OCI-LY7 (cell line): ENCODE results near the gene AMPH. TPM values are rescaled to one million over a fixed set of nuclear protein-coding genes. Genes with fewer than 3 reads are reported as not detected.

ENCODE experiments used
- BruUV-seq: library from RNA; stranded (reverse); fragments of 400-500 nt; replicated peaks from 2 replicates; lab custom pipeline; 2021; lab: Mats Ljungman, UMichigan
- CTCF ChIA-PET: fragments of 300-600 bp; sonication (Branson Sonifier 250); formaldehyde crosslinking; loops from one replicate; lab custom pipeline; 2022; ENCODE audit warnings: antibody characterized with exemption; ENCODE audit not compliant: unreplicated experiment; lab: Charles Lee
- POLR2A ChIA-PET: fragments of 300-600 bp; sonication (Branson Sonifier 250); formaldehyde crosslinking; loops from one replicate; lab custom pipeline; 2022; ENCODE audit warnings: antibody characterized with exemption; lab: Charles Lee
- DNase-seq: peaks from one replicate; pipeline ENCODE4 v3.0.0-alpha.2; 2015; ENCODE audit warnings: low spot score
- H2AFZ ChIP-seq: fragments of 200-600 bp; sonication (generic), shearing (Covaris generic); 2 replicates; pipeline ENCODE4 v1.6.1; 2014; ENCODE audit warnings: mild to moderate bottlenecking, antibody characterized with exemption, low read length, moderate library complexity
- H3K27ac ChIP-seq: fragments of 200-600 bp; sonication (generic); 2 replicates; pipeline ENCODE4 v1.5.1; 2014; ENCODE audit warnings: mixed run types, low read depth, mild to moderate bottlenecking, moderate library complexity, low read length, inconsistent platforms; ENCODE audit not compliant: poor library complexity, severe bottlenecking
- H3K36me3 ChIP-seq: fragments of 200-600 bp; sonication (generic); 2 replicates; pipeline ENCODE4 v1.6.1; 2014; ENCODE audit warnings: mild to moderate bottlenecking, antibody characterized with exemption, low read length, moderate library complexity, mixed read lengths; ENCODE audit not compliant: insufficient read depth
- H3K4me1 ChIP-seq: fragments of 200-600 bp; sonication (generic); 2 replicates; pipeline ENCODE4 v1.5.1; 2014; ENCODE audit warnings: mild to moderate bottlenecking, low read length; ENCODE audit not compliant: insufficient read depth, poor library complexity, severe bottlenecking
- H3K4me2 ChIP-seq: fragments of 200-600 bp; sonication (generic); 2 replicates; pipeline ENCODE4 v1.6.1; 2014; ENCODE audit warnings: mild to moderate bottlenecking, low read length
- H3K4me3 ChIP-seq: fragments of 200-600 bp; sonication (generic); 2 replicates; pipeline ENCODE4 v1.5.1; 2014; ENCODE audit warnings: mild to moderate bottlenecking, low read depth, low read length; ENCODE audit not compliant: poor library complexity, severe bottlenecking
- H3K79me2 ChIP-seq: fragments of 200-600 bp; sonication (generic); 2 replicates; pipeline ENCODE4 v1.6.1; 2016; ENCODE audit warnings: low read depth, mild to moderate bottlenecking, low read length, moderate library complexity, mixed read lengths; ENCODE audit not compliant: insufficient read depth
- H3K9me2 ChIP-seq: fragments of 200-600 bp; sonication (generic); 2 replicates; pipeline ENCODE4 v1.6.1; 2016; ENCODE audit warnings: mild to moderate bottlenecking, low read length, mixed read lengths; ENCODE audit not compliant: insufficient read depth
- H3K9me3 ChIP-seq: fragments of 200-600 bp; sonication (generic); 2 replicates; pipeline ENCODE4 v1.6.1; 2014; ENCODE audit warnings: mild to moderate bottlenecking, mixed run types, low read length, mixed read lengths
- H4K20me1 ChIP-seq: fragments of 200-600 bp; sonication (generic); 2 replicates; pipeline ENCODE4 v1.6.1; 2014; ENCODE audit warnings: mild to moderate bottlenecking, antibody characterized with exemption, low read length, moderate library complexity, mixed read lengths; ENCODE audit not compliant: insufficient read depth
- CTCF ChIP-seq: fragments of 200-600 bp; sonication (generic); conservative IDR thresholded peaks from 2 replicates; pipeline ENCODE4 v1.5.1; 2014; ENCODE audit warnings: mild to moderate bottlenecking, antibody characterized with exemption, low read length, moderate library complexity, mixed read lengths
- EZH2phosphoT487 ChIP-seq: fragments of 200-600 bp; sonication (generic); IDR thresholded peaks from 2 replicates; pipeline ENCODE4 v1.6.1; 2018; ENCODE audit warnings: low read depth, borderline replicate concordance, mild to moderate bottlenecking, mixed run types, antibody characterized with exemption, low read length, moderate library complexity, mixed read lengths
- intact Hi-C: fragments of 100-400 bp; cut with micrococcal nuclease; formaldehyde crosslinking; loops from one replicate; pipeline ENCODE4 v1.10.0; 2022; ENCODE audit not compliant: unreplicated experiment
- total RNA-seq, 2 experiments: library from RNA; depleted of rRNA in 1 of 2; stranded (reverse); fragments of >200 nt in 1 of 2; shearing (Covaris generic) in 1 of 2; gene quantifications; 2 replicates each; pipeline ENCODE4 v1.2.3, GENCODE V29; 2014 to 2022

Gene AMPH
- total RNA-seq, 2 experiments from 2014 or later, result not detected

GRCh38 chr7:38502848-38503247 is 128.3 kb downstream of the AMPH start:
- intact Hi-C loops, result no loop called here
- CTCF ChIA-PET, result no interaction called here

GRCh38 chr7:38502289-38502688 is 128.9 kb downstream of the AMPH start:
- no peaks in the 10 kb centered on the region for H3K4me1 ChIP-seq
- TF ChIP-seq CTCF (no peak), EZH2phosphoT487 (no peak)
- no peak overlapping the region for H2AFZ ChIP-seq
- no TSS peak for BruUV-seq
- H3K36me3 ChIP-seq, result no peaks in the 10 kb centered on the region
- CTCF ChIA-PET, result no interaction called here
- no peak overlapping the region for H3K4me3 ChIP-seq
- H4K20me1 ChIP-seq, result no peaks in the 10 kb centered on the region
- POLR2A ChIA-PET, result no interaction called here
- H3K9me2 ChIP-seq, result no peaks in the 10 kb centered on the region
- intact Hi-C loops, result no loop called here
- no peaks in the 10 kb centered on the region for H3K79me2 ChIP-seq
- no peak overlapping the region for H3K27ac ChIP-seq
- H3K9me3 ChIP-seq, result no peaks in the 10 kb centered on the region
- no peak overlapping the region for H3K4me2 ChIP-seq
- no peak for DNase-seq

More at GRCh38 chr7:38502848-38503247, 128.3 kb downstream of the AMPH start:
- DNase-seq, result no peak
- Histone ChIP-seq H3K36me3 (no peaks in the 10 kb centered on the region), H3K4me3 (no peak overlapping the region), H3K4me1 (no peaks in the 10 kb centered on the region), H3K79me2 (no peaks in the 10 kb centered on the region), H3K4me2 (no peak overlapping the region), H3K9me2 (no peaks in the 10 kb centered on the region), H2AFZ (no peak overlapping the region), H3K9me3 (no peaks in the 10 kb centered on the region), H4K20me1 (no peaks in the 10 kb centered on the region), H3K27ac (no peak overlapping the region)
- BruUV-seq, result no TSS peak
- TF ChIP-seq CTCF, result no peak
- TF ChIP-seq EZH2phosphoT487, result no peak
- POLR2A ChIA-PET, result no interaction called here

GRCh38 chr7:38492010-38492409 is 139.2 kb downstream of the AMPH start:
- H2AFZ ChIP-seq, result peak overlapping the region; percentile 29
- POLR2A ChIA-PET, result no interaction called here
- no peak overlapping the region for H3K27ac ChIP-seq
- H3K36me3 ChIP-seq, result no peaks in the 10 kb centered on the region
- intact Hi-C loops, result no loop called here
- no peaks in the 10 kb centered on the region for H3K9me2 ChIP-seq
- no peaks in the 10 kb centered on the region for H3K79me2 ChIP-seq
- no TSS peak for BruUV-seq
- no peaks in the 10 kb centered on the region for H3K9me3 ChIP-seq
- CTCF ChIA-PET, result no interaction called here
- no peak for DNase-seq
- H3K4me1 ChIP-seq, result no peaks in the 10 kb centered on the region
- no peak overlapping the region for H3K4me3 ChIP-seq
- 0 out of 2 replicates have a peak overlapping the region, but pooled peaks have one; percentile 8 for H3K4me2 ChIP-seq
- no peaks in the 10 kb centered on the region for H4K20me1 ChIP-seq
- TF ChIP-seq EZH2phosphoT487, result no peak
- no peak for TF ChIP-seq CTCF
